DMS79 (cell line): ENCODE measurements around the gene PTX3.

Experiments used
- DNase-seq: peaks from one replicate; lab custom pipeline; 2025; lab: John Stamatoyannopoulos, UW

PTX3 gene

GRCh38 chr3:157436583-157437291 is at the start of gene PTX3:
PTX3 (plus strand) TSS chr3:157436850; CDS start chr3:157436934, 84 bp downstream.
- DNase-seq, result no peak

- DNase-seq, result no peak
Observed at GRCh38 chr3:157387708-157388435, 48.8 kb upstream of the PTX3 start.

GRCh38 chr3:157388976-157389375 is 47.7 kb upstream of the PTX3 start:
- DNase-seq, result no peak

GRCh38 chr3:157390713-157391515 is 45.7 kb upstream of the PTX3 start:
- no peak for DNase-seq

GRCh38 chr3:157392104-157392503 is 44.5 kb upstream of the PTX3 start:
- DNase-seq, result no peak

GRCh38 chr3:157393113-157393512 is 43.5 kb upstream of the PTX3 start:
- no peak for DNase-seq

- no peak for DNase-seq
Observed at GRCh38 chr3:157394411-157394810, 42.2 kb upstream of the PTX3 start.

- DNase-seq, result no peak
Observed at GRCh38 chr3:157398598-157398997, 38.1 kb upstream of the PTX3 start.

- no peak for DNase-seq
Observed at GRCh38 chr3:157404381-157404780, 32.3 kb upstream of the PTX3 start.

GRCh38 chr3:157405457-157405856 is 31.2 kb upstream of the PTX3 start:
- no peak for DNase-seq

GRCh38 chr3:157406394-157406793 is 30.3 kb upstream of the PTX3 start:
- no peak for DNase-seq

GRCh38 chr3:157407769-157408168 is 28.9 kb upstream of the PTX3 start:
- no peak for DNase-seq

- no peak for DNase-seq
Observed at GRCh38 chr3:157408499-157409149, 28.0 kb upstream of the PTX3 start.

GRCh38 chr3:157409516-157409915 is 27.1 kb upstream of the PTX3 start:
- DNase-seq, result no peak

GRCh38 chr3:157410945-157411344 is 25.7 kb upstream of the PTX3 start:
- no peak for DNase-seq

GRCh38 chr3:157412323-157412855 is 24.3 kb upstream of the PTX3 start:
- DNase-seq, result no peak

GRCh38 chr3:157414861-157415260 is 21.8 kb upstream of the PTX3 start:
- DNase-seq, result no peak

GRCh38 chr3:157416347-157417087 is 20.1 kb upstream of the PTX3 start:
- no peak for DNase-seq

GRCh38 chr3:157417247-157417646 is 19.4 kb upstream of the PTX3 start:
- DNase-seq, result no peak

GRCh38 chr3:157418104-157418503 is 18.5 kb upstream of the PTX3 start:
- no peak for DNase-seq

- no peak for DNase-seq
Observed at GRCh38 chr3:157420606-157421130, 16.0 kb upstream of the PTX3 start.
